Smooth muscle cell (in vitro differentiated cells): ENCODE measurements around the gene TM2D3. TPM values are rescaled to one million over a fixed set of nuclear protein-coding genes. Genes with fewer than 3 reads are reported as not detected.

ENCODE experiments used
- DNase-seq: peaks from one replicate; lab custom pipeline; 2025; ENCODE audit not compliant: unreplicated experiment; lab: John Stamatoyannopoulos, UW
- H2AFZ ChIP-seq: fragments of 200-600 bp; sonication (generic); 2 replicates; pipeline ENCODE4 v1.6.0; 2016; ENCODE audit warnings: antibody characterized with exemption, low read depth, mild to moderate bottlenecking
- H3F3A ChIP-seq: fragments of 200-600 bp; sonication (generic); 2 replicates; pipeline ENCODE4 v1.6.0; 2017; ENCODE audit warnings: antibody characterized with exemption, low read depth
- H3K27ac ChIP-seq: fragments of 200-600 bp; sonication (generic); 2 replicates; pipeline ENCODE4 v1.5.1; 2016; ENCODE audit warnings: low read depth, mild to moderate bottlenecking
- H3K27me3 ChIP-seq: fragments of 200-600 bp; sonication (generic); 2 replicates; pipeline ENCODE4 v1.6.1; 2016; ENCODE audit warnings: low read depth, mild to moderate bottlenecking
- H3K36me3 ChIP-seq: fragments of 200-600 bp; sonication (generic); 2 replicates; pipeline ENCODE4 v1.5.1; 2016; ENCODE audit warnings: low read depth
- H3K4me1 ChIP-seq: fragments of 200-600 bp; sonication (generic); 2 replicates; pipeline ENCODE4 v1.5.1; 2016; ENCODE audit warnings: low read depth
- H3K4me2 ChIP-seq: fragments of 200-600 bp; sonication (generic); 2 replicates; pipeline ENCODE4 v1.6.0; 2016; ENCODE audit warnings: mild to moderate bottlenecking
- H3K4me3 ChIP-seq: fragments of 200-600 bp; sonication (generic); 2 replicates; pipeline ENCODE4 v1.5.1; 2016; ENCODE audit warnings: mild to moderate bottlenecking
- H3K79me2 ChIP-seq: fragments of 200-600 bp; sonication (generic); 2 replicates; pipeline ENCODE4 v1.6.0; 2016; ENCODE audit warnings: low read depth, mild to moderate bottlenecking
- H3K9ac ChIP-seq: fragments of 200-600 bp; sonication (generic); 2 replicates; pipeline ENCODE4 v1.6.0; 2016; ENCODE audit warnings: low read depth
- H3K9me3 ChIP-seq: fragments of 200-600 bp; sonication (generic); replicated peaks from 2 replicates; pipeline ENCODE4 v1.5.1; 2016; ENCODE audit warnings: low read depth
- H4K20me1 ChIP-seq: fragments of 200-600 bp; sonication (generic); 2 replicates; pipeline ENCODE4 v1.6.0; 2016; ENCODE audit warnings: low read depth
- WGBS: methylation state at CpG from one replicate; pipeline ENCODE4 v1.1.7; 2016; ENCODE audit warnings: low lambda C conversion rate; 5-methylcytosine and 5-hydroxymethylcytosine counted together
- polyA plus RNA-seq: library from polyadenylated mRNA; unstranded; fragments of >200 nt; fragmentation: Nextera tagmentation; extraction: Ambion mirVana; gene quantifications from 2 replicates; pipeline ENCODE4 v1.2.1, GENCODE V29; 2016
- total RNA-seq: library from RNA; depleted of rRNA; stranded (reverse); fragments of >200 nt; gene quantifications from 2 replicates; pipeline ENCODE4 v1.2.3, GENCODE V29; 2014
- TF ChIP-seq, protein P1 (sequence below): fragments of 200-600 bp; sonication (generic); IDR thresholded peaks from 2 replicates; pipeline ENCODE4 v1.5.1; 2017; ENCODE audit warnings: borderline replicate concordance, mild to moderate bottlenecking, antibody characterized with exemption; ENCODE audit not compliant: insufficient read depth, poor library complexity, severe bottlenecking

Gene TM2D3
- total and polyA plus RNA-seq, 2 experiments from 2014 or later, result 47.2 to 60.3 TPM

DNA sequence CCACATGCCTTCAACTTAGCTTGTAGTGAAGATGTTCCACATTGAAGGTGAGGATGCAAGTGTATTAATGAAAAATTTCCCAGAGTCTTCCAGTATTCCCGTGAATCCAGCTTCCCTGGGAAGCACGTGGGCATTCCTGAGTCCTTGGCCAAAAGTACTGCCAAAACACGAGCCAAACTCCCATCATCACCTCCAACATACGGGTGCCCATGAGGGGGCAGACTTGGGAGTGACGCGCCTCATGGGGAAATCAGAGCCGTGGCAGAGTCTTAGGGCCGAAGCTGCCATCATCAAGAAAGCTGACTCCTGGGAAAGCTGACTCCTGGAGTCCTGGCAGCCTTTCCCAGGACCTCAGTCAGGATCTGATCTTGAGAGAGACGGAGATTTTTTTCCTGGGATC lies 20.1 kb upstream of the TM2D3 start:
- TF ChIP-seq, protein P1, sequence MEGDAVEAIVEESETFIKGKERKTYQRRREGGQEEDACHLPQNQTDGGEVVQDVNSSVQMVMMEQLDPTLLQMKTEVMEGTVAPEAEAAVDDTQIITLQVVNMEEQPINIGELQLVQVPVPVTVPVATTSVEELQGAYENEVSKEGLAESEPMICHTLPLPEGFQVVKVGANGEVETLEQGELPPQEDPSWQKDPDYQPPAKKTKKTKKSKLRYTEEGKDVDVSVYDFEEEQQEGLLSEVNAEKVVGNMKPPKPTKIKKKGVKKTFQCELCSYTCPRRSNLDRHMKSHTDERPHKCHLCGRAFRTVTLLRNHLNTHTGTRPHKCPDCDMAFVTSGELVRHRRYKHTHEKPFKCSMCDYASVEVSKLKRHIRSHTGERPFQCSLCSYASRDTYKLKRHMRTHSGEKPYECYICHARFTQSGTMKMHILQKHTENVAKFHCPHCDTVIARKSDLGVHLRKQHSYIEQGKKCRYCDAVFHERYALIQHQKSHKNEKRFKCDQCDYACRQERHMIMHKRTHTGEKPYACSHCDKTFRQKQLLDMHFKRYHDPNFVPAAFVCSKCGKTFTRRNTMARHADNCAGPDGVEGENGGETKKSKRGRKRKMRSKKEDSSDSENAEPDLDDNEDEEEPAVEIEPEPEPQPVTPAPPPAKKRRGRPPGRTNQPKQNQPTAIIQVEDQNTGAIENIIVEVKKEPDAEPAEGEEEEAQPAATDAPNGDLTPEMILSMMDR, result no peak
- peaks cover 9% of the 10 kb centered on the region for H3K4me1 ChIP-seq

DNA sequence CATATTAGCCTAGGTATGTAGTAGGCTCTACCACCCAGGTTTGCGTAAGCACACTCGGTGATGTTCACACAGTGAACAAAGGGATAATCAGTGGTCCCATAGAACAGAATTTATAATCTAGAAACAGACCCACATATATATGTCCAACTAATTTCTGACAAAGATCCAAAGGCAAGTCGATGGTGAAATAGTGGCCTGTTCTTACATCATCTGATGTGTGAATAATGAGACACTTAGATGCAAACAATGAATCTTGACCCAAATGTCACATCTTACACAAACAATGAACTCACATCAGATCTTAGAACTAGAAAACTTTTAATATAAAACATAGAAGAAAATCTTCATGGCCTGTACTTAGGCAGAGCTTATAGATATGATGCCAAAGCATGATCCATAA lies 17.6 kb upstream of the TM2D3 start:
- no peaks in the 10 kb centered on the region for H3K9me3 ChIP-seq
- no peak overlapping the region for H2AFZ ChIP-seq
- 98% methylated on average over 3 of the region's 3 CpGs for WGBS
- H3K4me1 ChIP-seq, result no peaks in the 10 kb centered on the region
- DNase-seq, result no peak
- peaks cover 18% of the 10 kb centered on the region for H3K36me3 ChIP-seq
- no peak overlapping the region for H3K4me2 ChIP-seq
- H3K9ac ChIP-seq, result no peak overlapping the region
- H3F3A ChIP-seq, result no peaks in the 10 kb centered on the region
- H3K27ac ChIP-seq, result no peak overlapping the region
- TF ChIP-seq, protein P1, result no peak
- H3K4me3 ChIP-seq, result no peak overlapping the region
- no peaks in the 10 kb centered on the region for H3K79me2 ChIP-seq
- H3K27me3 ChIP-seq, result no peaks in the 10 kb centered on the region
- no peaks in the 10 kb centered on the region for H4K20me1 ChIP-seq

More for the DNA sequence above, 20.1 kb upstream of the TM2D3 start:
- Histone ChIP-seq H4K20me1 (no peaks in the 10 kb centered on the region), H3K4me3 (no peak overlapping the region), H3K9me3 (no peaks in the 10 kb centered on the region), H3K4me2 (no peak overlapping the region), H3K9ac (no peak overlapping the region), H3F3A (peaks cover 8% of the 10 kb centered on the region), H3K27ac (no peak overlapping the region), H3K79me2 (no peaks in the 10 kb centered on the region), H2AFZ (no peak overlapping the region), H3K36me3 (peaks cover 18% of the 10 kb centered on the region), H3K27me3 (no peaks in the 10 kb centered on the region)
- WGBS, result 87% methylated on average over 9 of the region's 9 CpGs
- no peak for DNase-seq

DNA sequence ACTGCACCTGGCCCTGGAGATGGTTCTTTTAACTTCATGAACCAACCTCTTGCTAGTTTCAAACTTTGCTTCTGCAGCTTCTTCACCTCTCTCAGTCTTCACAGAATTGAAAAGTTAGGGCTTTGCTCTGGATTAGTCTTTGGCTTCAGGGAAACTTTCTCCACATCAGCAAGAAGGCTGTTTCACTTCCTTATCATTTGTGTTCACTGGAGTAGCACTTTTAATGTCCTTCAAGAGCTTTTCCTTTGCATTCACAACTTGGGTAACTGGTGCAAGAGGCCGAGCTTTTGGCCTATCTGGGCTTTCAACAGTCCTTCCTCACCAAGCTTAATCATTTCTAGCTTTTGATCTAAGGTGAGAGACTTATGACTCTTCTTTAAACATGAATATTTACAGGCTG lies 15.7 kb upstream of the TM2D3 start:
- H3F3A ChIP-seq, result no peaks in the 10 kb centered on the region
- no peaks in the 10 kb centered on the region for H4K20me1 ChIP-seq
- no peaks in the 10 kb centered on the region for H3K79me2 ChIP-seq
- no peak overlapping the region for H2AFZ ChIP-seq
- no peak overlapping the region for H3K27ac ChIP-seq
- H3K4me1 ChIP-seq, result no peaks in the 10 kb centered on the region
- H3K4me2 ChIP-seq, result no peak overlapping the region
- H3K9me3 ChIP-seq, result no peaks in the 10 kb centered on the region
- no peak overlapping the region for H3K9ac ChIP-seq
- H3K27me3 ChIP-seq, result no peaks in the 10 kb centered on the region
- TF ChIP-seq, protein P1, result no peak
- peaks cover 18% of the 10 kb centered on the region for H3K36me3 ChIP-seq
- 100% methylated on average over 1 of the region's 1 CpG for WGBS
- DNase-seq, result no peak
- no peak overlapping the region for H3K4me3 ChIP-seq

DNA sequence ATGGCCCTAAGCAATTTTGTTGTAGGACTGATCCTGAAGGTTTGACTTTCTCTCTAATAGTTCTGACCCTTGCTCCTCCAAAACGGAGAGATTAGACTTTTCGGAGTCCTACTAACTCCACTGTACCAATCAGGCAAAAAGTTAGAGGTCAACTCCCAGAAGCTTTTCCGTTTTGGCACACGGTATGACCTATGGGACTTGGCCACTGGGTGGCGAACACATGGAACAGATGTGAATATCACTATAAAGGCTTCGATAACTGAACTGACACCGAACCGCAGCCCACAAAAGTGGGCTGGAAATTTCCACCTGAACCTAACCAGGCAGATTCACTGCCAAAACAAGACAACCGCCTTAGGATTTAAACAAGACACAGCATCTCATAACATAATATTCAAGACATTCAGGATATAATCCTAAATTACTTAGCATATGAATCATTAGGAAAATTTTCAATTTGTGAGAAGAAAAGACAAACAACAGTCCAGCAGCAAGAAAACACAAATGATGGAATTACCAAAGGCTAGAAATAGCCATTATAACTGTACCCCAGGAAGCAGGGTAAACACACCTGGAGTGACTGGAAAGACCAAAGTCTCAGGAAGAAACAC lies 12.2 kb upstream of the TM2D3 start:
- Histone ChIP-seq H3K4me3 (no peak overlapping the region), H2AFZ (no peak overlapping the region), H3K4me2 (no peak overlapping the region), H3K27me3 (no peaks in the 10 kb centered on the region), H4K20me1 (no peaks in the 10 kb centered on the region), H3K4me1 (no peaks in the 10 kb centered on the region), H3F3A (no peaks in the 10 kb centered on the region), H3K27ac (no peak overlapping the region), H3K36me3 (peaks cover under 1% of the 10 kb centered on the region), H3K79me2 (no peaks in the 10 kb centered on the region), H3K9me3 (no peaks in the 10 kb centered on the region), H3K9ac (no peak overlapping the region)
- TF ChIP-seq, protein P1, result no peak
- no peak for DNase-seq
- WGBS, result 69% methylated on average over 9 of the region's 9 CpGs
